Type B pancreatic cell (in vitro differentiated cells): Measurements from ENCODE around the gene GAB2. TPM values are rescaled to one million over a fixed set of nuclear protein-coding genes. Genes with fewer than 3 reads are reported as not detected.

ENCODE experiments used
- DNase-seq: peaks from one replicate; pipeline ENCODE4 v3.0.0; 2021; ENCODE audit warnings: mixed read lengths; ENCODE audit not compliant: unreplicated experiment; ENCODE audit errors: extremely low spot score
- H3K27ac Mint-ChIP-seq: 2 replicates; pipeline ENCODE4 v1.8.0; 2021; ENCODE audit warnings: mild to moderate bottlenecking, mixed read lengths
- H3K27me3 Mint-ChIP-seq: 2 replicates; pipeline ENCODE4 v1.8.0; 2021; ENCODE audit warnings: mixed read lengths
- H3K36me3 Mint-ChIP-seq: 2 replicates; pipeline ENCODE4 v1.8.0; 2021; ENCODE audit warnings: mixed read lengths
- H3K4me1 Mint-ChIP-seq: one replicate; pipeline ENCODE4 v1.8.0; 2021; ENCODE audit warnings: mixed read lengths; ENCODE audit not compliant: unreplicated experiment
- H3K4me3 Mint-ChIP-seq: 2 replicates; pipeline ENCODE4 v1.8.0; 2021; ENCODE audit warnings: mild to moderate bottlenecking, mixed read lengths
- H3K9me3 Mint-ChIP-seq: 2 replicates; pipeline ENCODE4 v1.8.0; 2021; ENCODE audit warnings: mixed read lengths
- total RNA-seq: library from RNA; stranded (reverse); gene quantifications from 2 replicates; pipeline ENCODE4 v1.2.1, GENCODE V29; 2021; ENCODE audit warnings: low replicate concordance
- TF ChIP-seq, protein P1 (sequence below): fragments of 200-600 bp; sonication (generic); conservative IDR thresholded peaks from 2 replicates; pipeline ENCODE4 v1.5.0; 2021; ENCODE audit warnings: antibody characterized with exemption, mild to moderate bottlenecking

Gene GAB2
- total RNA-seq, 1 donor from 2014 or later = 23.3 TPM

DNA sequence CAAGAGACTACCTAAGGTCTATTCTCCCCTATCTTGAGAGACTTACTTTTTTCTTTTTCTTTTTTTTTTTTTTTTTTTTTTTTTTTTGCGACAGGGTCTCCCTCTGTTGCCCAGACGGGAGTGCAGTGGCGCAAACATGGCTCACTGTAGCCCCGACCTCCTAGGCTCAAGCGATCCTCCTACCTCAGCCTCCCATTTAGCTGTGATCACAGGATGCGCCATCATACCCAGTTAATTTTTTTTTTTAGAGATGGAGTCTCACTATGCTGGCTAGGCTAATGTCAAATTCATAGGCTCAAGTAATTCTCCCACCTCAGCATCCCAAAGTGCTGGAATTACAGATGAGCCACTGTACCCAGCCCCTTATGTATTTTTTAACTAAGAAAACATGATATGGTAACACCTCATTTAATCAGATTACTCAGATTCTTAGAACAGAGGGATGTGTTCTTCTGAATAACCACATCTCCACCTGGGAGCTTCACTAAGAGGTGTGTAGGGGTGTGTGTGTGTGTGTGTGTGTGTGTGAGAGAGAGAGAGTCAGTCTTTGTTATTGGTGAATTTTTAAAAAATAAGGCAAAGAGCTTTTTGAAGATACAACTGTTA is 126.0 kb downstream of the GAB2 start:
- Mint-ChIP-seq H3K4me1 (peaks cover 6% of the 10 kb centered on the region), H3K27ac (no peak overlapping the region), H3K36me3 (peaks cover 9% of the 10 kb centered on the region), H3K27me3 (no peaks in the 10 kb centered on the region), H3K4me3 (no peak overlapping the region), H3K9me3 (peaks cover 15% of the 10 kb centered on the region)
- no peak for DNase-seq
- TF ChIP-seq, protein P1, sequence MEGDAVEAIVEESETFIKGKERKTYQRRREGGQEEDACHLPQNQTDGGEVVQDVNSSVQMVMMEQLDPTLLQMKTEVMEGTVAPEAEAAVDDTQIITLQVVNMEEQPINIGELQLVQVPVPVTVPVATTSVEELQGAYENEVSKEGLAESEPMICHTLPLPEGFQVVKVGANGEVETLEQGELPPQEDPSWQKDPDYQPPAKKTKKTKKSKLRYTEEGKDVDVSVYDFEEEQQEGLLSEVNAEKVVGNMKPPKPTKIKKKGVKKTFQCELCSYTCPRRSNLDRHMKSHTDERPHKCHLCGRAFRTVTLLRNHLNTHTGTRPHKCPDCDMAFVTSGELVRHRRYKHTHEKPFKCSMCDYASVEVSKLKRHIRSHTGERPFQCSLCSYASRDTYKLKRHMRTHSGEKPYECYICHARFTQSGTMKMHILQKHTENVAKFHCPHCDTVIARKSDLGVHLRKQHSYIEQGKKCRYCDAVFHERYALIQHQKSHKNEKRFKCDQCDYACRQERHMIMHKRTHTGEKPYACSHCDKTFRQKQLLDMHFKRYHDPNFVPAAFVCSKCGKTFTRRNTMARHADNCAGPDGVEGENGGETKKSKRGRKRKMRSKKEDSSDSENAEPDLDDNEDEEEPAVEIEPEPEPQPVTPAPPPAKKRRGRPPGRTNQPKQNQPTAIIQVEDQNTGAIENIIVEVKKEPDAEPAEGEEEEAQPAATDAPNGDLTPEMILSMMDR = no peak

DNA sequence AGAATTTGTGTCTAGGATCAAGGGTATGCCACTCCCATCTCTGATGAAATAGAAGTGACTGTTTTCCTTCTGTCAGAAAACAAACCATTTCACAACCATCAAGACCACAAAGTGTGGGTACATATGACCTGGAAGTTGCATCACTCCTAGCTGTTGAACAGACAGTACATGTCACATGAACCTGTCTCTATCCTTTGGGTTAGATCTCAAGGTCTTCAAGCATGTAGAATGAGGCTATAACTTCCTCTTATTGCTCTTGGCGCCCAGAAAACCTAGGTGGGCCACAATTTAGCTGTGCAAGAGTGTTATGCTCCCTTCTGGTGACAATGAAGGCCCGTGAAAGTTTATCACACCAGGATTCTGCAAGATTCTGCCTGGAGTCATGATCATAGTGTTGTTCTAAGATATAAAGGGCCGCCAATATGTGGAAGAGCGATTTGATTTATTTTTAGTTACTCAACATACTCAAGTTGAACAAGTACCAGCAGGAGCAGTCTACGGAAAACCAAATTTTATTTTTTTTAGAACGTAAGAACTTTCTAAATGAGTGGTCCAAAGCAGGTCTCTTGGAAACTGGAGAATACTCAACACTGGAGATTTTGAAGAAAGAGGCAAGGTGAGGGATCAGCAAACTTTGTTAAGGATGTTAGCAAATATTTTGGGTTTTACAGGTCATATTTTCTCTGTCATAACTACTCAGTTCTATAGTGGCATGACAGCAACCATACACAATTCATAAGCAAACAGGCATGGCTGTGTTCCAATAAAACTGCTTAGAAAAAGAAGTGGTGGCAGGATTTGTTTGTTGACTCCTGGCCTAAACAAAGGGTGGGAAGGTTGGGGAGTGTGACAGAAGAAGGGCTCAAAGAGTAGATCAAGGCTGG is 127.1 kb downstream of the GAB2 start:
- Mint-ChIP-seq H3K4me1 (peaks cover 11% of the 10 kb centered on the region), H3K36me3 (peaks cover 7% of the 10 kb centered on the region)
- no peak for DNase-seq

DNA sequence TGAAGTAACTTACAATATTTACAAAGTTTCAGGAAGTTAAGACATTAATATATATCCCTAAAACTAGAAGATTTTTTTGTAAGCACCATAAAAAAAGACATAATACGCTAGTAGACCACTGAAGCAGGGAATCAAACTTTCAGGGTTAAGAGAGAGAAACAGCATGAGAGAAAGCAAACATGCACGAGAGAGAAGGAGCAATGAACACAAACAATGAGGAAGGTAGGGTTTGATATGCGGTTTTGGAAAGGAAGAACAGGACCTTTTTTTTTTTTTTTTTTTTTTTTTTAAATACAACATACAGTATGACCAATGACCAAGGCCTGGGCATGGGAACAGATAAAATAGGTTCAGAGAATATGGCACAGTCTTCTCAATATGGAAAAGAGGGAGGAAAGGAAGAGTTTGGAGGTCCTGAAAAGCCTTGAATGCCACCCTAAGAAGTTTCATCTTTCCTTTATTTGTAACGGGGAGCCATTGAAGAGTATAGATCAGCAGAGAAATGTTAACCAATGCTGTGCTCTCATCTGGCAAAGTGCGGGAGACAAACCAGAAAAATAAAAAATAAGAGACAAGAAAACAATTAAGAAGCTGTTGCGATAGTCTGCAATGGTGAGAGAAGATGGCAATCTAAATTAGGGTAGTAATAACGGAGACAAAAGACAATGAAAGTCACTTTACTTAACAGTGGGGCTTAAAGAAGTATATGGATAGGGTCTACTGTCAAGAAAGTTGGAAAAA is 127.9 kb downstream of the GAB2 start:
- Mint-ChIP-seq H3K4me1 (peaks cover 11% of the 10 kb centered on the region), H3K9me3 (peaks cover 10% of the 10 kb centered on the region), H3K27me3 (no peaks in the 10 kb centered on the region), H3K36me3 (peaks cover 4% of the 10 kb centered on the region), H3K4me3 (no peak overlapping the region), H3K27ac (no peak overlapping the region)
- DNase-seq = no peak
- TF ChIP-seq, protein P1 = no peak

More for the DNA sequence above, 127.1 kb downstream of the GAB2 start:
- H3K4me3 Mint-ChIP-seq = no peak overlapping the region
- H3K27me3 Mint-ChIP-seq = no peaks in the 10 kb centered on the region
- H3K27ac Mint-ChIP-seq = no peak overlapping the region
- TF ChIP-seq, protein P1 = no peak
- peaks cover 15% of the 10 kb centered on the region for H3K9me3 Mint-ChIP-seq

DNA sequence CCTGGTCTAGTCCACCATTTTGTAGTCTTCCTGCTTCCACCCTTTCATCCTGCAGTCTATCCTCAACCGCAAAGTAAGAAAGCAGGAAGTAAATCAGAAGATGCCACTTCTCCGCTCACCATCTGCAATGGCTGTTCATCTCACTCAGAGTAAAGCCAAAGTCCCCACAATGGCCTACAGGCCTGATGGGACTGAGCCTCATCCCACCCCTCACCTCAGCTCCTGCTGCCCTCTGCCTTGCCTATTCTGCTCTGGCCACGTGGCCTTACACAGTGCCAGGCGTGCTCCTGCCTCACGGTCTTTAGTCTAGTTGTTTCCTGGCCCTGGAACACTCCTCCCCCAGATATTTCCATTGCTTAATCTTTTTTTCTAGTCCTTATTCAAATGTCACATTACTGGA is 133.4 kb downstream of the GAB2 start:
- peaks cover 9% of the 10 kb centered on the region for H3K4me1 Mint-ChIP-seq
- no peaks in the 10 kb centered on the region for H3K9me3 Mint-ChIP-seq
- peaks cover 8% of the 10 kb centered on the region for H3K36me3 Mint-ChIP-seq
- no peaks in the 10 kb centered on the region for H3K27me3 Mint-ChIP-seq
- no peak for DNase-seq
- TF ChIP-seq, protein P1 = no peak
- no peak overlapping the region for H3K27ac Mint-ChIP-seq
- H3K4me3 Mint-ChIP-seq = no peak overlapping the region

DNA sequence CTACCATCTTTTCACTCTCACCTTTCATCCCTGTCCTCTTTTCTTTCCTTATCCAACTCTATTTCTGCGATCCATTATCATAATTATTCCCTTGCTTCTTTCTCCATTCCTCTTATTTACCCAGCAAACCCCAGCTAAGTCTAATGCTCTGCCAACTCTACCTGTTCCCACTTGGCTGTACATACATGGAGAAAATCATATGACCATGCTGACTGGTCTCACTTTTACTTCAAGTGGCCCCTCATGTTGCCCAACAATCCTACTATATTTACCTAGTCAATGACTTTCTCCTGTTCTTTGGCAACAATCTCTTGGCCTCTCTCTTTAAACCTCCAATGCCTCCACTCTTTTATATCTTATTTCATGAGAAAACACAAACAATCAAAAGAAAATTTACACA is 134.8 kb downstream of the GAB2 start:
- no peak overlapping the region for H3K27ac Mint-ChIP-seq
- no peaks in the 10 kb centered on the region for H3K27me3 Mint-ChIP-seq
- H3K9me3 Mint-ChIP-seq = no peaks in the 10 kb centered on the region
- H3K36me3 Mint-ChIP-seq = peaks cover 4% of the 10 kb centered on the region
- TF ChIP-seq, protein P1 = no peak
- DNase-seq = no peak
- peaks cover 15% of the 10 kb centered on the region for H3K4me1 Mint-ChIP-seq
- no peak overlapping the region for H3K4me3 Mint-ChIP-seq
